ENCODE results near the gene DCTD. TPM values are rescaled to one million over a fixed set of nuclear protein-coding genes. Genes with fewer than 3 reads are reported as not detected.

The DCTD gene
- total RNA-seq, 1 donor from 2014 or later, result 17.2 TPM

DNA sequence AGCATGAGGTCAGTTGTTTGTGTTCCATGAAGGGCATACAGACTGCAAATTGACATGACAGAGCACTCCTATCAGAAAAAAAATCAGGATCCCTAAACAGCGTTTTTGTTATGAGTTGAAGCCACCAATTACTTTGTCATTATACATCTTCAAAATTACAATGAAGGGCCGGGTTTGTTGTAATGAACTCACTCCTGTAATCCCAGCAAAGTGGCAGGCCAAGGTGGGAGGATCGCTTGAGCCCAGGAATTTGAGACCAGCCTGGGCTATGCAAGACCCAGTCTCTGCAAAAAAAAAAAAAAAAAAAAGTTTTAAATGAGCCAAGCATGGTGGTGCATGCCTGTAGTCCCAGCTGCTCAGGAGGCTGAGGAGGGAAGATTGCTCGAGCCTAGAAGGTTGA lies 3.5 kb upstream of the DCTD start:
- Histone ChIP-seq H3K27me3 (no peaks in the 10 kb centered on the region), H3K36me3 (no peaks in the 10 kb centered on the region), H3K4me3 (no peak overlapping the region), H3K4me1 (peaks cover 0 to 8% of the 10 kb centered on the region in 2 donors), H3K9me3 (no peaks in the 10 kb centered on the region), H3K27ac (no peak overlapping the region)
- intact Hi-C loops (cut with DNase I), result no loop called here
- DNase-seq (ENCODE audit: low spot score in 2 of 2), result no peak
- TF ChIP-seq CTCF (IDR thresholded peaks at IDR 0.05), result no peak

DNA sequence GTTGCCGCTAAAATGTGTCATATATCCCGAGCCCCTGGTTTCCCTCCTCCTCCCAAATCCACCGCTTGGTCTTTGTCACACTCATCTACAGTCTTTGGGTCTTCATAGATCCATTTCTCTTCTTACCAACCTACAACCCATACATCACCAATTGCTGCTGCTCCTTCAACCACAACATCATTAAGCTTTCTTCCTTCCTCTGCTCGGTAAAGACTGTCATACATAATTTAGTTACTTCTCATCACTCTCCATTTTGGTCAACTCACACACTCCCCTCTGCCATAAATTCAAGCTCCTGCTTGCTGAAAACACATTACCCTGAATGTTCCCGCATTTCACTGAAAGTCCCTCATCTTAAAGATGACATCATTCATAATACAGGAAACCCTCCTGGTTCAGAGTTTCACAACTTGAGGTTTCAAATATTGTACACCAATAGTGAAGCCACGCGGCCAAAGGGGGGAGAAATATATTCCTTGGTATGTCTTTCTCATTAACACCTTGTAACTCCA lies 1.7 kb upstream of the DCTD start:
- Histone ChIP-seq H3K36me3 (peaks cover 12 to 14% of the 10 kb centered on the region in 2 donors), H3K9me3 (no peaks in the 10 kb centered on the region), H3K4me1 (peaks cover 0 to 8% of the 10 kb centered on the region in 2 donors), H3K27ac (peak overlapping the region; percentile 86 to 99), H3K27me3 (no peaks in the 10 kb centered on the region), H3K4me3 (no peak overlapping the region)
- no peak for TF ChIP-seq CTCF (IDR thresholded peaks at IDR 0.05)
- intact Hi-C loops (cut with DNase I), result loop anchor here (5.0 to 10.0 kb wide), 3 partner anchors 176 to 1618 kb away; partner anchors contain the start of gene WWC2
- DNase-seq (ENCODE audit: low spot score in 2 of 2), result no peak

- Histone ChIP-seq H3K4me1 (peaks cover 0 to 8% of the 10 kb centered on the region in 2 donors), H3K27me3 (no peaks in the 10 kb centered on the region), H3K36me3 (peaks cover 12 to 20% of the 10 kb centered on the region in 2 donors), H3K9me3 (no peaks in the 10 kb centered on the region), H3K4me3 (peak overlapping the region; percentile 76 to 87), H3K27ac (peak overlapping the region; percentile 86 to 99)
- no peak for DNase-seq (ENCODE audit: low spot score in 2 of 2)
- no peak for TF ChIP-seq CTCF (IDR thresholded peaks at IDR 0.05)
- intact Hi-C loops (cut with DNase I), result loop anchor here (5.0 to 10.0 kb wide), 3 partner anchors 177 to 1619 kb away; partner anchors contain the start of gene WWC2
Observed at GRCh38 chr4:182918044-182918607, 940 bp upstream of the DCTD start.

DNA sequence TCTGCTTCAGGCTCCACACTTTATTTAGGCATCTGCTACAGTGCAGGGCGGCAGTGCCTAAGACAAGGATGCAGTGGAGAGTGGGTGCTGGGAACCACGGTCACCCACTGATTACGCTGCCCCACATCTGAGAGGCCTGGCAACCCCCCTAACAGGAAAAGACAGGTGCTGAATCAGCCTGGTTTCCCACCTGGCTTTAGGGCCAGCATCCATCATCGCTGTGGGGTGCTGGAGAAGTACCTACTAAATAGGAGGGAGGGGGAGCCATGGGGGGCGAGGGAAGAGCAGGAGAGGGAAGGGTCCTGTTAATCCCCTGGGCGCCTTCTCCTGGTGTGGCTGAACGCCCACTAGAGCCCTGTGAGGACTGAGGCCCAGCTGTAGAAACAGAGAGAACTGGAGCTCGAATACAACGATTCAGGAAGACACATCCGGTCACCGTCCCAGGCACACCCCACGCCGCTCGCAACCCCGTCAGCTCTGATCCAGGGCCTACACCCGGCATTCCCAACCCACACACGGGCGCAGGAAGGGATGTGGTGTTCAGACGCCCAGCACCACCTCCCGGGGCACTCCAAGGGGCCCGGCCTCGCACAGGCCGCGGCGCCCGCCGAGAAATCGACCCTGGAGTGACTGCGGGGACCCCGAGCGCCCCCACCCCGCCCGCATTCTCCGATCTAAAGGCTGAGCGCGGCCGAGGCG lies 554 bp downstream of the DCTD start:
- peak in 1 of 2 donors; percentile 81 for DNase-seq (ENCODE audit: low spot score in 2 of 2)

GRCh38 chr4:182914357-182914756 lies 2.8 kb downstream of the DCTD start:
- peaks cover 0 to 8% of the 10 kb centered on the region in 2 donors for H3K4me1 ChIP-seq
- no peak overlapping the region for H3K27ac ChIP-seq
- no peak overlapping the region for H3K4me3 ChIP-seq
- H3K36me3 ChIP-seq, result peaks cover 20 to 43% of the 10 kb centered on the region in 2 donors
- intact Hi-C loops (cut with DNase I), result loop anchor here (10.0 kb wide), 1 partner anchor 180 kb away; the partner anchor contains the start of gene WWC2
- no peak for TF ChIP-seq CTCF (IDR thresholded peaks at IDR 0.05)
- H3K27me3 ChIP-seq, result no peaks in the 10 kb centered on the region
- no peak for DNase-seq (ENCODE audit: low spot score in 2 of 2)
- no peaks in the 10 kb centered on the region for H3K9me3 ChIP-seq

More for the DNA sequence above, 554 bp downstream of the DCTD start:
- Histone ChIP-seq H3K36me3 (peaks cover 14 to 27% of the 10 kb centered on the region in 2 donors), H3K9me3 (no peaks in the 10 kb centered on the region), H3K4me1 (peaks cover 0 to 8% of the 10 kb centered on the region in 2 donors), H3K27ac (peak overlapping the region; percentile 86 to 94), H3K27me3 (no peaks in the 10 kb centered on the region), H3K4me3 (peak overlapping the region; percentile 76 to 87)
- no peak for TF ChIP-seq CTCF (IDR thresholded peaks at IDR 0.05)
- intact Hi-C loops (cut with DNase I), result loop anchor here (1.0 to 10.0 kb wide), 5 partner anchors 178 to 1621 kb away; partner anchors contain the start of genes CDKN2AIP and WWC2

Data from ascending aorta (tissue), 2 donors.